ENCODE measurements around the gene MTA3. TPM values are rescaled to one million over a fixed set of nuclear protein-coding genes. Genes with fewer than 3 reads are reported as not detected.
A peak's percentile ranks its signal among the peaks of the same experiment; 100 is the strongest.

Gene MTA3
- total RNA-seq, 1 donor from 2014 or later, result 105 TPM

DNA sequence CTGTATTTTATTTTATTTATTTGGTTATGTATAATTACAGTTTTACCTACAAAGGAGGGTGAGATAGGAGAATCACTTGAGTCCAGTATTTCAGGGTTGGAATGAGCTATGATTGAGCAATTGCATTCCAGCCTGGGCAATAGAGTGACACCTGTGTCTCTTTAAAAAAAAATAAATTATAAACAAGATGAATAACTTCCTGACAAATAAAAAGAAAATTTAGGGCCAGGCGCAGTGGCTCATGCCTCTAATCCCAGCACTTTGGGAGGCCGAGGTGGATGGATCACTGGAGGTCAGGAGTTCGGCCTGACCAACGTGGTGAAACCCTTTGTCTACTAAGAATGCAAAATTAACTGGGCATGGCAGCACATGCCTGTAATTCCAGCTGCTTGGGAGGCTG lies 17.3 kb downstream of the MTA3 start:
- no peak for DNase-seq (ENCODE audit: low spot score)
- TF ChIP-seq, protein P1, sequence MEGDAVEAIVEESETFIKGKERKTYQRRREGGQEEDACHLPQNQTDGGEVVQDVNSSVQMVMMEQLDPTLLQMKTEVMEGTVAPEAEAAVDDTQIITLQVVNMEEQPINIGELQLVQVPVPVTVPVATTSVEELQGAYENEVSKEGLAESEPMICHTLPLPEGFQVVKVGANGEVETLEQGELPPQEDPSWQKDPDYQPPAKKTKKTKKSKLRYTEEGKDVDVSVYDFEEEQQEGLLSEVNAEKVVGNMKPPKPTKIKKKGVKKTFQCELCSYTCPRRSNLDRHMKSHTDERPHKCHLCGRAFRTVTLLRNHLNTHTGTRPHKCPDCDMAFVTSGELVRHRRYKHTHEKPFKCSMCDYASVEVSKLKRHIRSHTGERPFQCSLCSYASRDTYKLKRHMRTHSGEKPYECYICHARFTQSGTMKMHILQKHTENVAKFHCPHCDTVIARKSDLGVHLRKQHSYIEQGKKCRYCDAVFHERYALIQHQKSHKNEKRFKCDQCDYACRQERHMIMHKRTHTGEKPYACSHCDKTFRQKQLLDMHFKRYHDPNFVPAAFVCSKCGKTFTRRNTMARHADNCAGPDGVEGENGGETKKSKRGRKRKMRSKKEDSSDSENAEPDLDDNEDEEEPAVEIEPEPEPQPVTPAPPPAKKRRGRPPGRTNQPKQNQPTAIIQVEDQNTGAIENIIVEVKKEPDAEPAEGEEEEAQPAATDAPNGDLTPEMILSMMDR (IDR thresholded peaks at IDR 0.05; ENCODE audit: unreplicated experiment), result no peak
- Mint-ChIP-seq H3K4me3 (ENCODE audit: unreplicated experiment) (no peak overlapping the region), H3K27ac (ENCODE audit: unreplicated experiment) (no peak overlapping the region), H3K36me3 (ENCODE audit: low read depth, unreplicated experiment) (peaks cover 12% of the 10 kb centered on the region), H3K4me1 (ENCODE audit: unreplicated experiment) (peaks cover 5% of the 10 kb centered on the region), H3K27me3 (ENCODE audit: unreplicated experiment) (peaks cover 4% of the 10 kb centered on the region), H3K9me3 (ENCODE audit: unreplicated experiment) (no peaks in the 10 kb centered on the region)

DNA sequence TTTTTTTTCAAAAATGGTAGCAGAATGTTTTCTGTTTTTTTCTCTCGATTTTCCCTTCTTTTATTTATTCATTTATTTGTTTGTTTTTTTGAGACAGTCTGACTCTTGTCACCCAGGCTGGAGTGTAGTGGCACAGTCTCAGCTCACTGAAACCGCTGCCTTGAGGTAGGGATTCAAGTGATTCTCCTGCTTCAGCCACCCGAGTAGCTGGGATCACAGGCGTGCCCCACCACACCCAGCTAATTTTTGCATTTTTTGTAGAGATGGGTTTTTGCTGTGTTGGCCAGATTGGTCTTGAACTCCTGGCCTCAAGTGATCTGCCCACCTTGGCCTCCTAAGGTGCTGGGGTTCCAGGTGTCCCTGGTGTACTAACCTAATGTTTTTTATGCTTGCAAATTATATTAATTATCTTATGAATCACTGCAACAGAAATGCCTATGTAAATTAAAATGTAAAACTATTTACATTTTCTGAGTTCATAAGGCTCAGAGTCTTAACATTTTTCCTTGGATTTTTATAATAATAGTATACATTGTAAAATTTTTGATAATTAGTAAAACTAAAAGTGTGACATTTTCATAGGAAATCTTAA lies 19.2 kb downstream of the MTA3 start:
- no peak for DNase-seq (ENCODE audit: low spot score)
- Mint-ChIP-seq H3K4me3 (ENCODE audit: unreplicated experiment) (peak overlapping the region; percentile 66), H3K27ac (ENCODE audit: unreplicated experiment) (no peak overlapping the region), H3K27me3 (ENCODE audit: unreplicated experiment) (peaks cover 4% of the 10 kb centered on the region), H3K9me3 (ENCODE audit: unreplicated experiment) (no peaks in the 10 kb centered on the region), H3K36me3 (ENCODE audit: low read depth, unreplicated experiment) (peaks cover 9% of the 10 kb centered on the region), H3K4me1 (ENCODE audit: unreplicated experiment) (peaks cover 5% of the 10 kb centered on the region)
- TF ChIP-seq, protein P1 (IDR thresholded peaks at IDR 0.05; ENCODE audit: unreplicated experiment), result no peak

DNA sequence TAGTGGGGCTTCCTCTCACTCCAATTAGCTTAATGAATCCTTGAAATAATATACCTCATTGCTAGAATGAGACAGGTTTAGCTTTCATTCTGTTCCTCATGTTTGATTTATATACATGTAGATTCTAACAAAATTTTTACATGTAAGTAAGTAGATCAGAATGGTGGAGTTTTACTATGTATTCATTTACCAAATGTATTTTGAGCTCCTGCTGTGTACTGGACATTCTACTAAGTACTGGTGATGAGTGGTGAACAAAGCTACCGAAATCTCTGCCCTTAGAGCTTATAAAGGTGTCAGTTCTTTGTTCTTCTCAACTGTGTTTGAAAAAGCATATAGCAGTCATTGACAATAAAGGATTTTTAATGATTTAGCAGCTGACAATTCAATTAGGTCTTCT lies 19.7 kb downstream of the MTA3 start:
- TF ChIP-seq, protein P1 (IDR thresholded peaks at IDR 0.05; ENCODE audit: unreplicated experiment), result no peak
- peaks cover 9% of the 10 kb centered on the region for H3K36me3 Mint-ChIP-seq (ENCODE audit: low read depth, unreplicated experiment)
- DNase-seq (ENCODE audit: low spot score), result no peak
- H3K27me3 Mint-ChIP-seq (ENCODE audit: unreplicated experiment), result peaks cover 4% of the 10 kb centered on the region
- no peaks in the 10 kb centered on the region for H3K9me3 Mint-ChIP-seq (ENCODE audit: unreplicated experiment)
- H3K27ac Mint-ChIP-seq (ENCODE audit: unreplicated experiment), result no peak overlapping the region
- peaks cover 5% of the 10 kb centered on the region for H3K4me1 Mint-ChIP-seq (ENCODE audit: unreplicated experiment)
- no peak overlapping the region for H3K4me3 Mint-ChIP-seq (ENCODE audit: unreplicated experiment)

DNA sequence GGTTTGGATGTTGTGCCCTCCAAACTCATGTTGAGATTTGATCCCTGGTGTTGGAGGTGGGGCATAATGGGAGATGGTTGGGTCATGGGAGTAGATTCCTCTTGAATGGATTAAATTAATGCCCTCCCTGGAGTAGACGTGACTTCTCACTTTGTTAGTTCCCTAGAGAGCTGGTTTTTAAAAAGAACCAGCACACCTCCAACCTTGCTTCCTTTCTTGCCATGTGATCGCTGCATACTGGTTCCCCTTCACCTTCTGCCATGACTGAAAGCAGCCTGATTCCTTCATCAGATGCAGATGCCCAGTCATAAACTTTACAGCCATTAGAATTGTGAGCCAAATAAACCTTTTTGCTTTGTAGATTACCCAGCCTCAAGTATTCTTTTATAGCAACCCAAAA lies 21.7 kb downstream of the MTA3 start:
- no peaks in the 10 kb centered on the region for H3K9me3 Mint-ChIP-seq (ENCODE audit: unreplicated experiment)
- no peak overlapping the region for H3K4me3 Mint-ChIP-seq (ENCODE audit: unreplicated experiment)
- DNase-seq (ENCODE audit: low spot score), result no peak
- H3K4me1 Mint-ChIP-seq (ENCODE audit: unreplicated experiment), result peaks cover 5% of the 10 kb centered on the region
- TF ChIP-seq, protein P1 (IDR thresholded peaks at IDR 0.05; ENCODE audit: unreplicated experiment), result no peak
- peaks cover 4% of the 10 kb centered on the region for H3K27me3 Mint-ChIP-seq (ENCODE audit: unreplicated experiment)
- H3K27ac Mint-ChIP-seq (ENCODE audit: unreplicated experiment), result no peak overlapping the region
- H3K36me3 Mint-ChIP-seq (ENCODE audit: low read depth, unreplicated experiment), result peaks cover 9% of the 10 kb centered on the region

DNA sequence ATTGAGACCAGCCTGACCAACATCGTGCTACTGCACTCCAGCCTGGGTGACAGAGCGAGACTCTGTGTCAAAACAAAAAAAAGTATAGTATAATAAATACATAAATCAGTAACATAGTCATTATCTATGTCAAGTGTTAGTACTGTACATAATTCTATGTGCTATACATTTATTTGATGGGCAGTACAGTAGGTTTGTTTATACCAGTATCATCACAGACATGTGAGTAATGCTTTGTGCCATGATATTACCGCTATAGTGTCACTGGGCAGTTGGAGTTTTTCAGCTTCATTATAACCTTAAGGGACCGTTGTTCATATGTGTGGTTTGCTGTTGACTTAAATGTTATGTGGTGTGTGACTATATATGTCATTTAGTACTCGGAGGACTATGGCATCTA lies 24.9 kb downstream of the MTA3 start:
- no peak overlapping the region for H3K4me3 Mint-ChIP-seq (ENCODE audit: unreplicated experiment)
- no peak for DNase-seq (ENCODE audit: low spot score)
- no peaks in the 10 kb centered on the region for H3K27me3 Mint-ChIP-seq (ENCODE audit: unreplicated experiment)
- TF ChIP-seq, protein P1 (IDR thresholded peaks at IDR 0.05; ENCODE audit: unreplicated experiment), result no peak
- no peaks in the 10 kb centered on the region for H3K4me1 Mint-ChIP-seq (ENCODE audit: unreplicated experiment)
- H3K9me3 Mint-ChIP-seq (ENCODE audit: unreplicated experiment), result no peaks in the 10 kb centered on the region
- no peak overlapping the region for H3K27ac Mint-ChIP-seq (ENCODE audit: unreplicated experiment)
- no peaks in the 10 kb centered on the region for H3K36me3 Mint-ChIP-seq (ENCODE audit: low read depth, unreplicated experiment)
